GM19099 (cell line): Measurements from ENCODE around the gene NPY.

Experiments
- POLR2A ChIP-seq: IDR thresholded peaks from 3 replicates; pipeline ENCODE4 v1.6.1; 2011; ENCODE audit warnings: low read depth; ENCODE audit not compliant: insufficient read length; ENCODE audit errors: extremely low read depth

The NPY gene

GRCh38 chr7:24283897-24284698 is at the start of gene NPY:
TSS of gene NPY (plus strand) at chr7:24284190. CDS start at chr7:24285241, 1,051 bp downstream.
- no peak for TF ChIP-seq POLR2A

GRCh38 chr7:24239260-24239659 is 44.7 kb upstream of the NPY start:
- no peak for TF ChIP-seq POLR2A

GRCh38 chr7:24241206-24241605 is 42.8 kb upstream of the NPY start:
- TF ChIP-seq POLR2A: no peak

- no peak for TF ChIP-seq POLR2A
These were observed 39.4 kb upstream of the NPY start for GRCh38 chr7:24244554-24244953.

GRCh38 chr7:24245362-24245761 is 38.6 kb upstream of the NPY start:
- TF ChIP-seq POLR2A: no peak

GRCh38 chr7:24249266-24249665 is 34.7 kb upstream of the NPY start:
- no peak for TF ChIP-seq POLR2A

GRCh38 chr7:24251568-24251967 is 32.4 kb upstream of the NPY start:
- TF ChIP-seq POLR2A: no peak

GRCh38 chr7:24255139-24255538 is 28.9 kb upstream of the NPY start:
- TF ChIP-seq POLR2A: no peak

- TF ChIP-seq POLR2A: no peak
These were observed 12.1 kb upstream of the NPY start for GRCh38 chr7:24271938-24272337.

- no peak for TF ChIP-seq POLR2A
These were observed 4.5 kb upstream of the NPY start for GRCh38 chr7:24279512-24279911.

GRCh38 chr7:24283554-24283896 is 465 bp upstream of the NPY start:
- no peak for TF ChIP-seq POLR2A

GRCh38 chr7:24284699-24285506 is 913 bp downstream of the NPY start:
- no peak for TF ChIP-seq POLR2A

GRCh38 chr7:24290004-24290641 is 6.1 kb downstream of the NPY start:
- no peak for TF ChIP-seq POLR2A

GRCh38 chr7:24291271-24291670 is 7.3 kb downstream of the NPY start:
- no peak for TF ChIP-seq POLR2A

- TF ChIP-seq POLR2A: no peak
These were observed 13.4 kb downstream of the NPY start for GRCh38 chr7:24297362-24297761.

GRCh38 chr7:24298696-24299095 is 14.7 kb downstream of the NPY start:
- no peak for TF ChIP-seq POLR2A
